Motor neuron (in vitro differentiated cells): ENCODE measurements around the gene BLOC1S2. TPM values are rescaled to one million over a fixed set of nuclear protein-coding genes. Genes with fewer than 3 reads are reported as not detected.
"Not testable (repeated sequence)": the region's sequence is repeated elsewhere in the genome, so short reads cannot be mapped to it uniquely, and the experiment has no call there.

ENCODE experiments used
- ATAC-seq, 8 experiments: fragments of 200-7000 bp; cut with Tn5 transposase; replicated peaks in 6 of 8; 2 replicates each; pipeline ENCODE4 v1.8.0; 2021; ENCODE audit warnings: mild to moderate bottlenecking in 8 of 8, moderate library complexity in 8 of 8
- H3K27ac ChIP-seq, 2 donors: fragments of 250-450 bp; sonication (Bioruptor Pico); 2 replicates each; pipeline ENCODE4 v1.9.0; 2021; ENCODE audit warnings: antibody characterized with exemption in 2 of 2, mild to moderate bottlenecking in 2 of 2, moderate library complexity in 1 of 2
- H3K4me1 ChIP-seq, 2 donors: fragments of 250-450 bp; sonication (Bioruptor Pico); replicated peaks in 1 of 2; 2 replicates each; pipeline ENCODE4 v1.6.1; 2021; ENCODE audit warnings: antibody characterized with exemption in 2 of 2, mild to moderate bottlenecking in 2 of 2, moderate library complexity in 1 of 2
- H3K4me3 ChIP-seq, 5 donors: fragments of 250-450 bp; sonication (Bioruptor Pico); 2 replicates each; pipeline ENCODE4 v1.9.0; 2021; ENCODE audit warnings: antibody characterized with exemption in 5 of 5, mild to moderate bottlenecking in 5 of 5, moderate library complexity in 4 of 5
- WGBS, 10 experiments: fragments of 450-650 bp; shearing (Covaris generic); methylation state at CpG; one replicate each; pipeline ENCODE4 v1.0.0; 2022; 5-methylcytosine and 5-hydroxymethylcytosine counted together
- in situ Hi-C, 9 experiments: fragments of 400-800 bp; cut with MboI; loops; one replicate each; pipeline ENCODE4 v1.15.0; 2021; ENCODE audit warnings: low sequenced_read_pairs in 9 of 9, low pct_unique_long_range_greater_than_20kb in 2 of 9; ENCODE audit not compliant: unreplicated experiment in 9 of 9
- total RNA-seq, 8 experiments: library from RNA; unstranded; fragments of 300-600 nt; gene quantifications; 2 replicates each; pipeline versions ENCODE4 v1.2.3 to v1.2.4, GENCODE V29; 2022

Gene BLOC1S2
- total RNA-seq, 8 experiments from 2014 or later: 30.5 to 120 (median 66.8) TPM

- in situ Hi-C loops: no loop called here
- Histone ChIP-seq H3K4me1 (peaks cover 0 to 3% of the 10 kb centered on the region in 2 donors), H3K4me3 (no peak overlapping the region), H3K27ac (no peak overlapping the region)
- ATAC-seq: peak in 2 of 8 experiments; percentile 83 to 86
- whole genome bisulfite sequencing, 10 experiments: 10 to 79% (median 51%) methylated on average over 2 to 4 of the region's 4 CpGs; no CpG with 5 or more reads in 4 of the 10 experiments
Observed at GRCh38 chr10:100315615-100316014, 29.1 kb upstream of the BLOC1S2 start.

- no peak for ATAC-seq
- H3K4me1 ChIP-seq: no peaks in the 10 kb centered on the region
- in situ Hi-C loops: no loop called here
- H3K27ac ChIP-seq: no peak overlapping the region
- WGBS, 10 experiments: 7 to 83% (median 55%) methylated on average over 1 to 4 of the region's 4 CpGs
- H3K4me3 ChIP-seq: no peak overlapping the region
Observed at GRCh38 chr10:100311298-100311697, 24.8 kb upstream of the BLOC1S2 start.

GRCh38 chr10:100307684-100308083 lies 21.2 kb upstream of the BLOC1S2 start:
- WGBS, 10 experiments: 50 to 93% (median 81%) methylated on average over 1 to 3 of the region's 3 CpGs
- no peak overlapping the region for H3K4me3 ChIP-seq
- no peaks in the 10 kb centered on the region for H3K4me1 ChIP-seq
- in situ Hi-C loops: no loop called here
- H3K27ac ChIP-seq: no peak overlapping the region
- peak in 1 of 8 experiments; percentile 82 for ATAC-seq

- in situ Hi-C loops: no loop called here
- Histone ChIP-seq H3K4me1 (no peaks in the 10 kb centered on the region), H3K27ac (no peak overlapping the region), H3K4me3 (no peak overlapping the region)
- 64 to 100% (median 80%) methylated on average over 1 to 5 of the region's 5 CpGs; no CpG with 5 or more reads in 1 of the 10 experiments for WGBS, 10 experiments
- no peak for ATAC-seq
Observed at GRCh38 chr10:100306861-100307260, 20.4 kb upstream of the BLOC1S2 start.

GRCh38 chr10:100304414-100304813 lies 17.9 kb upstream of the BLOC1S2 start:
- in situ Hi-C loops: no loop called here
- WGBS, 10 experiments: 60 to 100% (median 100%) methylated on average over 1 to 3 of the region's 3 CpGs; no CpG with 5 or more reads in 1 of the 10 experiments
- H3K27ac ChIP-seq: no peak overlapping the region
- H3K4me1 ChIP-seq: no peaks in the 10 kb centered on the region
- no peak overlapping the region for H3K4me3 ChIP-seq
- no peak for ATAC-seq

GRCh38 chr10:100303724-100304319 lies 17.3 kb upstream of the BLOC1S2 start:
- ATAC-seq: peak in 5 of 8 experiments; percentile 41 to 71 (median 46)
- 0 to 39% (median 23%) methylated on average over 1 to 7 of the region's 7 CpGs; no CpG with 5 or more reads in 1 of the 10 experiments for WGBS, 10 experiments
- in situ Hi-C loops: no loop called here

GRCh38 chr10:100301123-100301522 lies 14.6 kb upstream of the BLOC1S2 start:
- in situ Hi-C loops, H3K4me3 ChIP-seq, H3K4me1 ChIP-seq, ATAC-seq, H3K27ac ChIP-seq: not testable (repeated sequence)
- WGBS, 10 experiments: 0 to 80% (median 0%) methylated on average over 1 to 4 of the region's 5 CpGs; no CpG with 5 or more reads in 3 of the 10 experiments

More at GRCh38 chr10:100303724-100304319, 17.3 kb upstream of the BLOC1S2 start:
- Histone ChIP-seq H3K27ac (no peak overlapping the region), H3K4me1 (no peaks in the 10 kb centered on the region), H3K4me3 (no peak overlapping the region)

GRCh38 chr10:100297242-100297641 lies 10.8 kb upstream of the BLOC1S2 start:
- in situ Hi-C loops: no loop called here

GRCh38 chr10:100293066-100293465 lies 6.6 kb upstream of the BLOC1S2 start:
- in situ Hi-C loops: no loop called here
- H3K27ac ChIP-seq: no peak overlapping the region
- H3K4me3 ChIP-seq: no peak overlapping the region
- no peak for ATAC-seq
- no peaks in the 10 kb centered on the region for H3K4me1 ChIP-seq

More at GRCh38 chr10:100297242-100297641, 10.8 kb upstream of the BLOC1S2 start:
- no peak for ATAC-seq
- 20 to 87% (median 71%) methylated on average over 1 to 3 of the region's 9 CpGs; no CpG with 5 or more reads in 5 of the 10 experiments for WGBS, 10 experiments
- H3K4me1 ChIP-seq: no peaks in the 10 kb centered on the region
- H3K4me3 ChIP-seq: no peak overlapping the region
- no peak overlapping the region for H3K27ac ChIP-seq

GRCh38 chr10:100292300-100292699 lies 5.8 kb upstream of the BLOC1S2 start:
- peak in 1 of 8 experiments; percentile 62 for ATAC-seq
- in situ Hi-C loops, H3K4me1 ChIP-seq, H3K4me3 ChIP-seq, H3K27ac ChIP-seq: not testable (repeated sequence)
- 18 to 100% (median 72%) methylated on average over 1 to 4 of the region's 4 CpGs; no CpG with 5 or more reads in 3 of the 10 experiments for WGBS, 10 experiments

GRCh38 chr10:100291356-100291755 lies 4.9 kb upstream of the BLOC1S2 start:
- no peak overlapping the region for H3K4me3 ChIP-seq
- 37 to 100% (median 71%) methylated on average over 1 to 3 of the region's 3 CpGs; no CpG with 5 or more reads in 5 of the 10 experiments for WGBS, 10 experiments
- H3K27ac ChIP-seq: no peak overlapping the region
- ATAC-seq: no peak
- H3K4me1 ChIP-seq: peaks cover 4 to 5% of the 10 kb centered on the region in 2 donors
- in situ Hi-C loops: no loop called here

GRCh38 chr10:100289641-100290040 lies 3.2 kb upstream of the BLOC1S2 start:
- in situ Hi-C loops: no loop called here
- no peak overlapping the region for H3K27ac ChIP-seq
- ATAC-seq: no peak

GRCh38 chr10:100288196-100288595 lies 1.7 kb upstream of the BLOC1S2 start:
- H3K4me3 ChIP-seq: no peak overlapping the region
- H3K27ac ChIP-seq: no peak overlapping the region
- ATAC-seq: no peak
- peaks cover 15 to 20% of the 10 kb centered on the region in 2 donors for H3K4me1 ChIP-seq
- in situ Hi-C loops: no loop called here
- 27 to 100% (median 80%) methylated on average over 2 to 5 of the region's 5 CpGs; no CpG with 5 or more reads in 3 of the 10 experiments for WGBS, 10 experiments

More at GRCh38 chr10:100289641-100290040, 3.2 kb upstream of the BLOC1S2 start:
- Histone ChIP-seq H3K4me3 (no peak overlapping the region), H3K4me1 (peaks cover 13 to 14% of the 10 kb centered on the region in 2 donors)
- WGBS, 10 experiments: 17 to 100% (median 78%) methylated on average over 1 of the region's 2 CpGs; no CpG with 5 or more reads in 5 of the 10 experiments

- ATAC-seq: no peak
- no peak overlapping the region for H3K4me3 ChIP-seq
- no peak overlapping the region for H3K27ac ChIP-seq
- H3K4me1 ChIP-seq: peaks cover 15 to 22% of the 10 kb centered on the region in 2 donors
- 80 to 100% (median 94%) methylated on average over 1 to 6 of the region's 6 CpGs; no CpG with 5 or more reads in 2 of the 10 experiments for WGBS, 10 experiments
- in situ Hi-C loops: no loop called here
Observed at GRCh38 chr10:100287756-100288155, 1.3 kb upstream of the BLOC1S2 start.
